GM19397 (cell line): ENCODE data around the gene CDH4.

Source experiments
- ATAC-seq: cut with Tn5 transposase; IDR thresholded peaks from one replicate; pipeline ENCODE4 v1.9.1; 2021; ENCODE audit warnings: mild to moderate bottlenecking, moderate library complexity; ENCODE audit not compliant: unreplicated experiment

CDH4 gene

GRCh38 chr20:61789329-61789728 lies 537.3 kb downstream of the CDH4 start:
- ATAC-seq: no peak

- no peak for ATAC-seq
Measured at GRCh38 chr20:61790116-61790827, 538.2 kb downstream of the CDH4 start.

- ATAC-seq: no peak
Measured at GRCh38 chr20:61791995-61792394, 539.9 kb downstream of the CDH4 start.

- no peak for ATAC-seq
Measured at GRCh38 chr20:61795669-61796630, 543.9 kb downstream of the CDH4 start.

GRCh38 chr20:61796738-61797137 lies 544.7 kb downstream of the CDH4 start:
- ATAC-seq: no peak

GRCh38 chr20:61797200-61797599 lies 545.1 kb downstream of the CDH4 start:
- ATAC-seq: no peak

- no peak for ATAC-seq
Measured at GRCh38 chr20:61797971-61798411, 545.9 kb downstream of the CDH4 start.

- no peak for ATAC-seq
Measured at GRCh38 chr20:61798632-61799031, 546.6 kb downstream of the CDH4 start.

- no peak for ATAC-seq
Measured at GRCh38 chr20:61799394-61799923, 547.4 kb downstream of the CDH4 start.

GRCh38 chr20:61799928-61800327 lies 547.9 kb downstream of the CDH4 start:
- ATAC-seq: no peak

GRCh38 chr20:61800359-61801064 lies 548.5 kb downstream of the CDH4 start:
- ATAC-seq: no peak

GRCh38 chr20:61801065-61801360 lies 549.0 kb downstream of the CDH4 start:
- no peak for ATAC-seq

- no peak for ATAC-seq
Measured at GRCh38 chr20:61801428-61801827, 549.4 kb downstream of the CDH4 start.

GRCh38 chr20:61801857-61802442 lies 549.9 kb downstream of the CDH4 start:
- ATAC-seq: no peak

GRCh38 chr20:61802721-61803311 lies 550.8 kb downstream of the CDH4 start:
- no peak for ATAC-seq

GRCh38 chr20:61803416-61803914 lies 551.4 kb downstream of the CDH4 start:
- no peak for ATAC-seq

GRCh38 chr20:61803915-61804751 lies 552.1 kb downstream of the CDH4 start:
- no peak for ATAC-seq

- ATAC-seq: no peak
Measured at GRCh38 chr20:61804752-61805295, 552.8 kb downstream of the CDH4 start.

GRCh38 chr20:61805365-61805764 lies 553.3 kb downstream of the CDH4 start:
- no peak for ATAC-seq
